Skeletal muscle tissue (tissue), 4 donors: ENCODE data around the gene RNF217. TPM values are rescaled to one million over a fixed set of nuclear protein-coding genes. Genes with fewer than 3 reads are reported as not detected.

Experiments
- H3K27ac ChIP-seq: one replicate; pipeline ENCODE4 v1.7.0; 2013; ENCODE audit warnings: mild to moderate bottlenecking, low read depth, low read length, inconsistent platforms
- H3K27me3 ChIP-seq, 3 donors: one replicate each; pipeline ENCODE4 v1.7.0; 2013; ENCODE audit warnings: low read length in 3 of 3; ENCODE audit not compliant: control insufficient read depth in 3 of 3, insufficient read depth in 3 of 3
- H3K36me3 ChIP-seq, 3 donors: one replicate each; pipeline ENCODE4 v1.7.0; 2013; ENCODE audit warnings: low read length in 3 of 3; ENCODE audit not compliant: control insufficient read depth in 3 of 3, insufficient read depth in 3 of 3
- H3K4me1 ChIP-seq, 3 donors: one replicate each; pipeline ENCODE4 v1.7.0; 2013; ENCODE audit warnings: low read length in 3 of 3, mild to moderate bottlenecking in 3 of 3; ENCODE audit not compliant: control insufficient read depth in 3 of 3, insufficient read depth in 3 of 3
- H3K4me3 ChIP-seq, 3 donors: one replicate each; pipeline ENCODE4 v1.7.0; 2013; ENCODE audit warnings: low read length in 3 of 3
- H3K9ac ChIP-seq, 3 donors: one replicate each; pipeline ENCODE4 v1.7.0; 2013; ENCODE audit warnings: low read length in 3 of 3, mild to moderate bottlenecking in 3 of 3, moderate library complexity in 2 of 3, low read depth in 1 of 3
- H3K9me3 ChIP-seq, 3 donors: one replicate each; pipeline ENCODE4 v1.7.0; 2013; ENCODE audit warnings: low read length in 3 of 3; ENCODE audit not compliant: control insufficient read depth in 3 of 3
- total RNA-seq: library from RNA; depleted of rRNA; stranded (reverse); fragments of >200 nt; gene quantifications from one replicate; pipeline ENCODE4 v1.2.3, GENCODE V29; 2014
- donor health status: Osteomylitis.

The RNF217 gene
- total RNA-seq, 1 donor from 2014 or later = 27.1 TPM

DNA sequence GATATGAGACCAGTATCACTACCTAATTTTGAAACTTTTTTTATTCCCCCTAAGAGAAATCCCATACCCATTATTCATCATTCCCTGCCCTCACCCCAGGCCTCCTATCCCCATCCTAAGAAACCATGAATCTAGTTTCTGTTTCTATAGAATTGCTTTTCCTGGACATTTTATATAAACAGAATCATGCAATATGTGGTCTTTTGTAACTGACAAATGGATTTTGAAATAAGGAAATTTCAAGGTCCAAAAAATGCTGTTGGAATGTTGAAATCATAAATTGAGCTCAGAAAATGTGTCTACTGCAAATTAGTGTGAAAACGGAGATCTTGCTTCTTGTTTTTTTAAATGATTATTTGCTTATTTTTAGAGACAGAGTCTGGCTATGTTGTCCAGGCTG is 25.1 kb downstream of the RNF217 start:
- H3K9ac ChIP-seq = no peak overlapping the region
- no peaks in the 10 kb centered on the region for H3K27me3 ChIP-seq
- H3K4me1 ChIP-seq = no peaks in the 10 kb centered on the region
- H3K9me3 ChIP-seq = no peaks in the 10 kb centered on the region
- H3K4me3 ChIP-seq = no peak overlapping the region
- H3K27ac ChIP-seq = no peak overlapping the region
- H3K36me3 ChIP-seq = no peaks in the 10 kb centered on the region

GRCh38 chr6:124987999-124988591 is 25.9 kb downstream of the RNF217 start:
- no peak overlapping the region for H3K9ac ChIP-seq
- H3K36me3 ChIP-seq = no peaks in the 10 kb centered on the region
- H3K4me1 ChIP-seq = peaks cover 0 to under 1% (median 0%) of the 10 kb centered on the region in 3 donors
- H3K4me3 ChIP-seq = no peak overlapping the region
- H3K27ac ChIP-seq = no peak overlapping the region
- H3K27me3 ChIP-seq = no peaks in the 10 kb centered on the region
- H3K9me3 ChIP-seq = no peaks in the 10 kb centered on the region

- no peak overlapping the region for H3K9ac ChIP-seq
- H3K36me3 ChIP-seq = no peaks in the 10 kb centered on the region
- H3K27ac ChIP-seq = no peak overlapping the region
- H3K27me3 ChIP-seq = no peaks in the 10 kb centered on the region
- peaks cover 3 to 8% (median 5%) of the 10 kb centered on the region in 3 donors for H3K4me1 ChIP-seq
- no peak overlapping the region for H3K4me3 ChIP-seq
- H3K9me3 ChIP-seq = no peaks in the 10 kb centered on the region
Observed at GRCh38 chr6:124989136-124989983, 27.1 kb downstream of the RNF217 start.

- Histone ChIP-seq H3K9ac (no peak overlapping the region), H3K27me3 (no peaks in the 10 kb centered on the region), H3K4me1 (peaks cover 5 to 8% (median 6%) of the 10 kb centered on the region in 3 donors), H3K4me3 (no peak overlapping the region), H3K27ac (no peak overlapping the region), H3K36me3 (no peaks in the 10 kb centered on the region), H3K9me3 (no peaks in the 10 kb centered on the region)
Observed at GRCh38 chr6:124990988-124991387, 28.8 kb downstream of the RNF217 start.

- Histone ChIP-seq H3K27me3 (no peaks in the 10 kb centered on the region), H3K4me3 (no peak overlapping the region), H3K9ac (no peak overlapping the region), H3K27ac (no peak overlapping the region), H3K36me3 (no peaks in the 10 kb centered on the region), H3K9me3 (no peaks in the 10 kb centered on the region), H3K4me1 (peaks cover 5 to 8% (median 6%) of the 10 kb centered on the region in 3 donors)
Observed at GRCh38 chr6:124991764-124992295, 29.6 kb downstream of the RNF217 start.

DNA sequence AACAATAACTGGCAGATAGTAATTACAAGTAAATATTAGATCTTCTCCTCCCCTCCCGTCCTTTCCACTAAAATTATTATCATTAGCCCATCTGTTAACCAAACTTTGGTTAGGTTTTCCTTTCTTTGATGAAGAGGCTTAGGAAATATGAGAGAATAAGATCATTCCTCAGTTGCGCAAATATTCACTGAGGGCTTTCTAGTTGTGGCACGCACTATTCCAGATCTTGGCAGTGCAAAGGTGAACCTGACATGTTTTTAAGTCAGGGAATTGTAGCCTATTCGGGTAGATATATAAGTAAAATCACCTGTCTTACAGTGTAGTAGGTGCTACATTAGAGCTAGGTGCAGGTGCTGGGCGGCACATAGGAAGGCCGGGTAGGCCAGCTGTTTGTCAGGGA is 31.1 kb downstream of the RNF217 start:
- no peak overlapping the region for H3K27ac ChIP-seq
- no peak overlapping the region for H3K4me3 ChIP-seq
- no peaks in the 10 kb centered on the region for H3K9me3 ChIP-seq
- no peaks in the 10 kb centered on the region for H3K27me3 ChIP-seq
- peaks cover 6 to 11% (median 7%) of the 10 kb centered on the region in 3 donors for H3K4me1 ChIP-seq
- H3K36me3 ChIP-seq = no peaks in the 10 kb centered on the region
- H3K9ac ChIP-seq = no peak overlapping the region

GRCh38 chr6:124994648-124995047 is 32.4 kb downstream of the RNF217 start:
- Histone ChIP-seq H3K9me3 (no peaks in the 10 kb centered on the region), H3K9ac (no peak overlapping the region), H3K36me3 (no peaks in the 10 kb centered on the region), H3K27ac (no peak overlapping the region), H3K4me1 (peaks cover 9 to 20% (median 15%) of the 10 kb centered on the region in 3 donors), H3K27me3 (no peaks in the 10 kb centered on the region), H3K4me3 (peak overlapping the region in 2 of 3 donors; percentile 16 to 31)

- no peak overlapping the region for H3K4me3 ChIP-seq
- no peaks in the 10 kb centered on the region for H3K27me3 ChIP-seq
- no peak overlapping the region for H3K9ac ChIP-seq
- H3K36me3 ChIP-seq = no peaks in the 10 kb centered on the region
- H3K4me1 ChIP-seq = peaks cover 9 to 23% (median 17%) of the 10 kb centered on the region in 3 donors
- no peak overlapping the region for H3K27ac ChIP-seq
- H3K9me3 ChIP-seq = no peaks in the 10 kb centered on the region
Observed at GRCh38 chr6:124995131-124995530, 32.9 kb downstream of the RNF217 start.

- no peak overlapping the region for H3K27ac ChIP-seq
- H3K27me3 ChIP-seq = no peaks in the 10 kb centered on the region
- H3K4me3 ChIP-seq = no peak overlapping the region
- H3K9me3 ChIP-seq = no peaks in the 10 kb centered on the region
- H3K36me3 ChIP-seq = no peaks in the 10 kb centered on the region
- H3K4me1 ChIP-seq = peaks cover 9 to 23% (median 17%) of the 10 kb centered on the region in 3 donors
- no peak overlapping the region for H3K9ac ChIP-seq
Observed at GRCh38 chr6:124995645-124996325, 33.5 kb downstream of the RNF217 start.
